GM18498 (cell line): ENCODE results near the gene OR4D10.

Experiments used
- ATAC-seq: cut with Tn5 transposase; IDR thresholded peaks from one replicate; pipeline ENCODE4 v1.9.1; 2021; ENCODE audit warnings: mild to moderate bottlenecking, moderate library complexity; ENCODE audit not compliant: unreplicated experiment

The OR4D10 gene

DNA sequence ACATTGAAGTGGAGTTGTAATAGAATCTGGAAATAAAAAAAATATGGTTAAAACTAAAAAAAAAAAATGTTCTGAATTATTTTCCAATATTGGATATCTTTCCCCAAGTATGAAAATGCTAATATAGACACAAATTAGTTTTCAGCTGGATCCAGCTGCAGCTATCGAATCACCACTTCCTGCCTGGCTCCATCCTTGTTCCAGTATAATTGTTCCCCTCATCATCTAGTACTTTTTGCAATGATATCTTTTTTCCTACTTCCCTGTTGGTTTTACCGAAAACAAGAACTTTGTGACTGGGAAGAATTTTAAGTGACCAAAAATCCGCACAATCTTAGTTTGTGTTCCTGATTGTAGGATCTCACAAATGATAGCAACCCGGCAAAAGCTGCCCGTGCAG, 47.6 kb downstream of the OR4D10 start:
- no peak for ATAC-seq

DNA sequence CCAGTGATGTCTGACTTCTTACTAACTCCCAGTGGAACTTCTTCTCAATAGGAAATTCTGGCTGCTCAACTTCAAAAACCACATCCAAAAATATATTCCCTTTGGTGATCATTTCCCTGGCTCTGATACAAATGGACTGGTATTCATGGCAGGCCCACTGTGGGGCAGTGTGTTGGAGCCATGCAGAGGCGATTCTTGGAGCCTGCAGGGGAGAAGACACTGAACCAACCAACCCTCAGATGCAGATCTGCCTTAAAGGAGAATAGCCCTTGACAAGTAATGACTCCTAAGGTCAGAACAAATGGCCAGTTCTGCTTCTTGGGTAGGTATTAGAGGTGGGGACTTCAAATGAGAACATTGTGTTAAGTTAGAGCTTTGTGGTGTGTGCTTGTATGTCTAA, 50.4 kb downstream of the OR4D10 start:
- no peak for ATAC-seq

DNA sequence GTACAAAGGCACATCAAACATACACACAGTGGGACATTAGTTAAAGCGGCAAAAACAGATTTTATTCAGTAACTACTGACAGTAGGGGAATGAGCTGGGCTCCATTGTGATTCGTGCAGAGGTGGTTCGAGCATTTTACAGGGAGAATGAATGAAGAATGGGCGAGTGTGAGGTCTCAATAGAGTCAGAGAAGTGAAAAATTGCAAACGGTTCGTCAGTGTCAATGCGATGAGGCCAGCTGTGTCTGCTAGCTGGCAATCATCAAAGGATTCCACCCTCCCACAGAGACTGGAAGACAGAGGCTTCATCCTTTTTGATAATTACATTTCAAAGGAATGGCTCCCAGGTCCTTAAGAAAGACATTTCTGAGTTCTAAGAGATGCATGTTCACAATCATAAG, 55.6 kb downstream of the OR4D10 start:
- no peak for ATAC-seq
